ENCODE data around the gene KLF12.

GRCh38 chr13:74153316-74153715 lies 19.1 kb upstream of the KLF12 start:
- TF ChIP-seq, protein P1, sequence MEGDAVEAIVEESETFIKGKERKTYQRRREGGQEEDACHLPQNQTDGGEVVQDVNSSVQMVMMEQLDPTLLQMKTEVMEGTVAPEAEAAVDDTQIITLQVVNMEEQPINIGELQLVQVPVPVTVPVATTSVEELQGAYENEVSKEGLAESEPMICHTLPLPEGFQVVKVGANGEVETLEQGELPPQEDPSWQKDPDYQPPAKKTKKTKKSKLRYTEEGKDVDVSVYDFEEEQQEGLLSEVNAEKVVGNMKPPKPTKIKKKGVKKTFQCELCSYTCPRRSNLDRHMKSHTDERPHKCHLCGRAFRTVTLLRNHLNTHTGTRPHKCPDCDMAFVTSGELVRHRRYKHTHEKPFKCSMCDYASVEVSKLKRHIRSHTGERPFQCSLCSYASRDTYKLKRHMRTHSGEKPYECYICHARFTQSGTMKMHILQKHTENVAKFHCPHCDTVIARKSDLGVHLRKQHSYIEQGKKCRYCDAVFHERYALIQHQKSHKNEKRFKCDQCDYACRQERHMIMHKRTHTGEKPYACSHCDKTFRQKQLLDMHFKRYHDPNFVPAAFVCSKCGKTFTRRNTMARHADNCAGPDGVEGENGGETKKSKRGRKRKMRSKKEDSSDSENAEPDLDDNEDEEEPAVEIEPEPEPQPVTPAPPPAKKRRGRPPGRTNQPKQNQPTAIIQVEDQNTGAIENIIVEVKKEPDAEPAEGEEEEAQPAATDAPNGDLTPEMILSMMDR (conservative IDR thresholded peaks at IDR 0.05) = no peak
- no peak for TF ChIP-seq ZFX (IDR thresholded peaks at IDR 0.05)
